Activated CD8-positive, alpha-beta memory T cell treated with anti-CD3 and anti-CD28 coated beads, Interleukin-2, amount 50 U/mL, for 1 hour (primary cell): Measurements from ENCODE around the gene MYOF.

Experiments
- DNase-seq: peaks from one replicate; pipeline ENCODE4 v3.0.0-alpha.2; 2020; ENCODE audit errors: extremely low read depth

MYOF gene

GRCh38 chr10:93261089-93261488, 221.0 kb downstream of the MYOF start:
- DNase-seq = no peak

DNA sequence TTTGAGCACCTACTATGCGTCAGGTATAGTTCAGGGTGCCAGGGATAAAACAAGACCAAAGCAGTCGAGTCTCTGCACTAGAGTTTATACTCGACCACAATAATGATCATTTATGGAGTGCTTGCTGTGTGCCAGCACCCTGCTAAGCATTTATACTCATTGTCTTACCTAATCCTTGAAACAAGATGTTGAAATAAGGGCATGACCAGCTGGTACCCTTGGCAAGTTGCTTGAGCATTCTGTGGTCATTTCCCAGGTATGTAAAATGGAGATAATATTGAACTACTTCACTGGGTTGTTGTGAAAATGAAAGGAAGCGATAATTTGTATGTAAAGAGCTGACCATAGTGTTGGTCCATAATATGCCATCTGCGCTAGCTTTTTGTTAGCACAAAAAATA, 223.0 kb downstream of the MYOF start:
- DNase-seq = no peak
